ENCODE data around the gene EXOC5. TPM values are rescaled to one million over a fixed set of nuclear protein-coding genes. Genes with fewer than 3 reads are reported as not detected.
A peak's percentile ranks its signal among the peaks of the same experiment; 100 is the strongest.

The EXOC5 gene
- 63.4 TPM for total RNA-seq
- long read RNA-seq, partial matches to known transcripts: 18 of 28 reads
- long read RNA-seq, other reads (novel, unspliced or antisense): 9 of 28 reads

- peak; percentile 97 for DNase-seq (ENCODE audit: low spot score)
These were observed at the start of gene EXOC5, which contains the start of gene AP5M1 for GRCh38 chr14:57268161-57269069. Gene EXOC5, minus strand, starts transcription at chr14:57268905. Its CDS starts 257 bp downstream, at chr14:57268648. Gene AP5M1, plus strand, starts transcription at chr14:57268971. Its CDS starts 344 bp downstream, at chr14:57269315.

DNA sequence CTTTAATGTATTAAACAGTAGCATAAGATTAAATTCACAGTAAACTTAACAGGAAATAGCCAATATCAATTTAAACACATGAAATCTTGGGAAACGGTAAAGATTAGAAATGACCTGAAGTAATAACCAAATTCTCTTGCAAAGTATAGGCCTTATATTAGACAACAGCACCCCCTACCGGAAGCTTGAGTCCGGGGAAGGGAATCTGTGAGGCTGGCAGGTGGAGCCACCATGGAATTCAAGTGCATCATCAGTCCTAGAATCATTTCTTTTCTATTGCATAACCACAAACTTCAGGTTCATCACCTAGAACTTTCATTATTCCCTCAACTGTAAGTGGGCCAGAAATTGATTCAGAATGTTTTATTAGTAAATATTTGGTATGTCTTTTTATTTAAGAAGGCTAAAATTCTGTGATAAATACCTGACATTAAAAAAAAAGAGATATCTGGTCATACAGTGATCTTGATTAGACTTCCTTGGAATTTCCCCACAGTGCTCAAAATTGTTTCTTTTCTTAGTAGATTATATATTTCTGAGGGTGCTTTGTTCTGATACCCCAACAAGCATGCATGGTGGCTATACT lies 48.6 kb upstream of the EXOC5 start:
- DNase-seq (ENCODE audit: low spot score): no peak

DNA sequence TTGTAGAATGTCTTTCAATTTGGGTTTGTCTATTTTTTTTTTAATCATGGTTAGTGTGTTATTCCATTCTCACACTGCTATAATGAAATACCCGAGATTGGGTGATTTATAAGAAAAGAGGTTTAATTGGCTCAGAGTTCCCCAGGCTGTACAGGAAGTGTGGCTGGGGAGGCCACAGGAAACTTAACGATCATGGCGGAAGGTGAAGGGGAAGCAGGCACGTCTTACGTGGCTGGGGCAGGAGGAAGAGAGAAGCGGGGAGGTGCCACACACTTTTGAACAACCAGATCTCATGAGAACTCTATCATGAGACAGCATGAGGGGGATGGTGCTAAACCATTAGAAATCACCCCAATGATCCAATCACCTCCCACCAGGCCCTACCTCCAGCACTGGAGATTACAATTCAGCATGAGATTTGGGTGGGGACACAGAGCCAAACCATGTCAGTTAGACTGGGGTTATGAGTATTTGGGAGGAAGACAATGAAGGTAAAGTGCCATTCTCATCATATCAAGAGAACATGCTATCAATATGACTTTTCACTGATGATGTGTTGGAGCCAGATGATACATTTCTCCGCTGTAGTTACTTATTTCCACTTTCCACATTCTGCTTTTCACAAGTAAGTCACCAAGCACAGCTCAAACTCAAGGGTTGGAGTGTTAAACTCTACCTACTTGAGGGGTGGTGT lies 45.8 kb upstream of the EXOC5 start:
- no peak for DNase-seq (ENCODE audit: low spot score)

- DNase-seq (ENCODE audit: low spot score): no peak
These were observed 34.2 kb upstream of the EXOC5 start for GRCh38 chr14:57302883-57303282.

DNA sequence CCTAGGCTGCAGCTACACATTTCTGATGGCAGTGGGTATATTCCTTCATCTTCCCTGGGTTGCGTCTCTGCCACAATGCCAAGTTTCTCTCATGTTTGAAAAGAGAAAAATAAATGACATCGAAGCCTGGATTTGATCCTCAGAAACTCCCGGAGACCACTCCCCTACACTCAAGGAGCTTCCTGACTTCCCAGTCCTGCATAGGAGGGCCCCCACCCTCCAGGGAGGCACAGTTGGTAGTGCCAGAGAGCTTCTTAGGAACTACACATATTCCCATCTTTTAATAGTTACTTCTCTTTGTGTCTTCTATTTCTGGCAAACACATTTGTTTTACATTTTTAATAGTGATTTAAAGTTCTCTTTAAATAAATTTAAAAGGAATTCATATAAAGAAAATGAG lies 30.8 kb upstream of the EXOC5 start:
- no peak for DNase-seq (ENCODE audit: low spot score)

- DNase-seq (ENCODE audit: low spot score): no peak
These were observed 29.1 kb upstream of the EXOC5 start for GRCh38 chr14:57297852-57298251.

- no peak for DNase-seq (ENCODE audit: low spot score)
These were observed 26.5 kb upstream of the EXOC5 start for GRCh38 chr14:57295239-57295638.

DNA sequence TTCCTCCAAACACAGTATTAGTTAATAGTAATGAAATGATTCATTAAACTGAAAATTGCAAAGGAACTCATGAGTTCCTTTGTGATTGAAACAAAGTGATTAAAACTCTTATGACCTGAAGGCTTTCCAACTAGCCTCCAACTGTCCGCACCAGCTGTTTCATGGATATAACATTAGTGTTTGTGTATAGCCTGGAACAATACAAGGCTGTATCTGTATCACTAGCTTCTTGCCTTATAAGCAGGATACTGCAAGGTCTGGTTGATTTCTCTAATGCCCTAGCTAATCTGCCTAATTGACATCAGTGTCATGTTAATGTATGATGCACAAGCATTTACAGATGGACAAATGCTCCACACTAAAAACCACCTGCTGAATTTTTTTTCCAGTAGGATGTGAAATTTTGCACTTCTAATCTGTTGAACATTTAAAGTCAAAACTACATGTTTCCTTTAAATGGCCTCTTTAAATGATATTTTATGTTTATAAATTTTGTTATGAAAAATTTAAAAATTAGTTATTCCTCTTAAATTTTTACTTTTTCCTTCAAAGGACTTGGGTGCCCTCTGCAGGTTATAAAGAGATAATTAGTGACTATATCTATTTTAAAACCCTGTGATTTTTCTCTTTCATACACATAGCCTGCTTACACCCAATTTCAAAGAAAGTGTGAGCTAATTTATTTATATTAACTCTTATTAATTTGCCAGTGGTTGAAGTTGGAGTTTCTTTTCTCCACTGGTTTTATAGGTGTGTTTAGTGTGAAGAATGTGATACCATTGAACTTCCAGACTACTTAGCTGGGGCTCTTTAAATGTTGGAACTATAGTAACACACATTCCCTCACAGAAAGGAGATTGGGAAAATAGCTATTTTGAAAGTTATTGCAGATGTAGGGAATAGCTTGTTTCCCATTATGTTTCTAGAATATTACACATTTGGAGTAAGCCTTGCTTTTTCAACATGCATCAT lies 25.4 kb upstream of the EXOC5 start:
- no peak for DNase-seq (ENCODE audit: low spot score)

DNA sequence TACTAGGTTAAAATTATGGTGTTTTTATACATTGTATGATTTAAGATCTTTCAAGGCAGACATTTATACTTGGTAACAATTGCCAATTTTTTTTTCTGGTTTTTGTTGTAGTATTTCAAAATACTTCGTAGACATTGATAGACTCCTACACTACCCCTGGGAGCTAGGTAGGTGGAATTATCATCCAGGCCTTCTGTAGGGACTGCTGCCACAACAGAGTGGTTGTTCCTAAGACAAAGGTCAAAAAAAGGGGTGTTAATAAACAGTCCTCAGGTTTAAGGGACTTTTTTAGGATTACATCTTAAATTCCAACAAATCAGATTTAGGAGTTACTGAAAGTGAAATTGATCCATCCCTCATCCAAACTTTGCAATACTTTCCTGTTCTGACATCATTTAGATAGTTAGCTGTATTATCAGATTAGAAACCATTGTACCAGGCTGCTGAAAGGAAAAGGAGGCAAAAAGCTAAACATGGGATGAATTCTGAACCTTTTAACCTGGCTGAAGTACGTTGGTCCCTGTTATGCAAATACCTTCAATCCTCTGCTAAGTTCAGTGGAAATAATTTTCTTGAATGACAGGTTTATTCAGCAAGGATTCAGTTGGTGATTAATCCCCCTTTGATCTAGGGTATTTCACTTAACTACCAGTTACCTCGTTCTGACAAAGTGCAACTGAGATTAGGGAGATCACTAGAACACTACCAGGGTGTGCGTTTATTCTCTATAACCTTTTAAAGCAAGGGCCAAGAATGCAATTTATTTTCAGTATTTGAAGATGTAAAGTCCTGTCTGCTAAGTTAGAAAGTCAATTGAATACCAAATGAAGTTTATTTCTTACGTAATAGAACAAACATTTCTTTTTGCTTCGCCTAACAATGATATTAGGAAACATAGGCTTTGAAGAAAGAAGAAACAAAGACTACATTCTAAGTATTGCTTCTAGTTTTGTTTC lies 23.3 kb upstream of the EXOC5 start:
- DNase-seq (ENCODE audit: low spot score): no peak

DNA sequence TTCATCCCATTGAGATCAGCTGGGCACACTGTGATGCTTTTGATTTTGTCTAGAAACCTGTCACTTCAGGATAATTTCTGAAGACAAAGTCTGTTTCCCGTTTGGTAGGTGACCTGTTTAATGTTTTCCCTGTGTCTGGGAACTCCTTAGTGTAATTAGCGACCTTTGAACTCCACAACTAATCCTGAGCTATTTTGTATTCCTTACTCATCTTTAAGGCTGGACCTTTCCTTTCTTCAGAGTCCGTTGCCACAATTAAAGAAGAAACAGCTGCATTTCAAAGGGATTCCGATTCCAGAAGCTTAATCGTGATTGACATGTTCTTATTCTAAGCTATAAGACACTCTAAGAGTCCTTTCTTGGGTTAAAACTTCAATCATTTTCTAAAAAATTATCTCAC lies 22.0 kb upstream of the EXOC5 start:
- no peak for DNase-seq (ENCODE audit: low spot score)

DNA sequence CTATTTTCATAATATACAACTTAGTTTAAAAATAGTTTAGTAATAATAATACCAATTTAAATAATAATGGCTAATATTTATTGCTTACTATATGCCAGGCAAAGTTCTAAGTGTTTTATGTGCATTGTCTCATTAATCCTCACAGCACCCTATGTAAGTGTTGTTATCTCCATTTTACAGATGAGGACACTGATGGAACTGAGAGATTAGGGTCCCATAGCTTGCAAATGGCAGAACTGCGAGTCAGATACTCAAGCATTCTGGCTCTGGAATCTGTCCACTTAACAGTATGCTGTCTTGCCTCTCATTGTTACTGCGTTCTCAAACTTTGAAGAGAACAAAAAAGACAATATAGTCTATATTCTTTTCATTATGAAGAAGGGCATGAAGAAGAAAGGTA lies 19.0 kb upstream of the EXOC5 start:
- no peak for DNase-seq (ENCODE audit: low spot score)

DNA sequence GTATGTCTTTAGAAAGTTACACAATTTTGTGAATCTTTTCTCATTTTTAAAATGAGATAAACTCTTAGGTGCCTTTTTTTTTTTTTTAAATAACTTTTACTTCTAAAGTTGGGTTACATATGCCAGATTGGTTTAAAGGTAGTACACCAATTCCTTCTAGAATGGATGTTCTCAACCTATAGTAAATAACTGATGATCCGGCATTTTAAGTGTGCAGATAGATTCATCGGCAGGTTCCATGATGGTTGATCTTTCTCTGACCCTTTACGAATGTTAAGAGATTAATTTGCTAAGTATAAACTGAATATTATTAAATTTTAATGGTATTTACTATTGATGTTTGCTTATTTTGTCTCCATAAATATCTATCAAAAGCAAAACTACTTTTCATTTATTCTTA lies 8.4 kb upstream of the EXOC5 start:
- no peak for DNase-seq (ENCODE audit: low spot score)

DNA sequence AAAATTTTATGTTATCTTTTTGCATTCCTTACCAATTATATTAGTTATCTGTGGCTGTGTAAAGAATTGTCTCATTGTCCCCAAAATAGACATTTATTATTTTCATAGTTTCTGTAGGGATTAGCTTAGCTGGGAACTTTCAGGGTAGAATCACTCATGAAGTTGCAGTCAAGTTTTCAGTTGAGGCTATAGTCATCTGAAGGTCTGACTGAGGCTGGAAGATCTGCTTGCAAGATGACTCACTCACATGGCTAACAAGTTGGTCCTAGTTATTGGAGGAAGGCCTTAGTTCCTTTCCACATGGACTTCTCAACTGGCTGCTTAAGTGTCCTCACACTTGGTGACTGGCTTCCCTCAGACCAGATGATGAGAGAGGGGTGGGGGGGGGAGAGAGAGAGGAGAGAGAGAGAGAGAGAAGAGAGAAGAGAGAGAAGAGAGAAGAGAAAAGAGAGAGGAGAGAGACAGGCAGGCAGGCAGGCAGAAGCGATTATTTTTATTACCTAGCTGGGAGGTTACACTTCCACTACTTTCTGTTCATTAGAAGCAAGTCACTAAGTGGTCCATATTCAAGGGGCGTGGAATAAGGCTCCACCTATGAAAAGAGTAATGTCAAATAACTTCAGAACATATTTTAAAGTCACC lies 6.4 kb upstream of the EXOC5 start:
- no peak for DNase-seq (ENCODE audit: low spot score)

DNA sequence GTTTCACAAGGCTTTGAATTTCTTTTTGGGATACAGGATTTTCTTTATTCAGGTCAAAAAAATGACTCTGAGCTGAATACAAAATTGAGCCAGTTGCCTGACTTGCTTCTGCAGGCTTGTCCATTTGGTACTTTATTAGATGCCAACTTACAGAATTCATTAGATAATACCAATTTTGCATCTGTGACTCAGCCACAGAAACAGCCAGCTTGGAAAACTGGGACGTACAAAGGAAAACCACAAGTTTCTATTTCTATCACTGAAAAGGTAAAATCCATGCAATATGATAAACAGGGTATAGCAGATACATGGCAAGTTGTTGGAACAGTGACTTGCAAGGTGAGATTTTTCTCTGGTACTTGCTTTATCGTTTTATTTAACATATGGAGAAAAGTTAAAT lies 5.8 kb upstream of the EXOC5 start:
- DNase-seq (ENCODE audit: low spot score): no peak

DNA sequence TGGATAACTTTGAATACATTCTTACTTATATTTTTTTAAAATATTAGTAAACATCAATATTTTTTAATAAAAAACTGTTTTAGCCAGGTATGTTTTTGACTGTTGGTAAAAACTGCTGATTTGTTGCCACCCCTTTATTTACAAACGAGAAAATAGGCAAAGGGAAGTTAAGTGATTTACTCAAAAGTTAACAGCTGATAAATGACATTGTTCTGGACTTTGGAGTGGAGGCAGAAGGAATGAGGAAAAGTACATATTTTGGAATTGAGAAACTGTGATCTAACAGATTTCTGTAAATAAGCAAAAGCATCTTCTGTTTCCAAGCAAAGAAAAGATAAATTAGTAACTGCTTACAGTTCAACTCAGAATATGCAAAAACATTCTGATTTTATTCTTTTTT lies 4.5 kb upstream of the EXOC5 start:
- DNase-seq (ENCODE audit: low spot score): no peak

GRCh38 chr14:57266065-57266464 lies 2.6 kb downstream of the EXOC5 start:
- DNase-seq (ENCODE audit: low spot score): no peak

- no peak for DNase-seq (ENCODE audit: low spot score)
These were observed 6.6 kb downstream of the EXOC5 start for GRCh38 chr14:57262117-57262516.

DNA sequence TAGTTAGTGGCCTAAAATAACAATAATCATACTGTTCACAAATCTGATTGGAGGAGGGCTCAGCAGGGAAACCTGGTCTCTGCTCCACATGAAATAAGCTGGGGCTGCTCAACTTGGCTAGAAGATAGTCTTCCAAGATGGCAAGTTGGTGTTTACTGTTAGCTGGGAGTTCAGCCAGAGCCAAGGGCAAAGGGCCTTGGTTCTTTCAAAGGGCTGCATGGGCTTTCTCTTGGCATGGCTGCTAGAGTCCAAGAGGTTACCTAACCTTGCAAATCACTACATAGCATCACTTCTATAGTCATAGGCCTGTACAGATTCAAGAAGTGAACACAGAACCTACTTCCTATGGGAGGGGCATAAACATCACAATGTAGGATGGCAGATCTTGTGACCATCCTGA lies 7.1 kb downstream of the EXOC5 start:
- DNase-seq (ENCODE audit: low spot score): no peak

DNA sequence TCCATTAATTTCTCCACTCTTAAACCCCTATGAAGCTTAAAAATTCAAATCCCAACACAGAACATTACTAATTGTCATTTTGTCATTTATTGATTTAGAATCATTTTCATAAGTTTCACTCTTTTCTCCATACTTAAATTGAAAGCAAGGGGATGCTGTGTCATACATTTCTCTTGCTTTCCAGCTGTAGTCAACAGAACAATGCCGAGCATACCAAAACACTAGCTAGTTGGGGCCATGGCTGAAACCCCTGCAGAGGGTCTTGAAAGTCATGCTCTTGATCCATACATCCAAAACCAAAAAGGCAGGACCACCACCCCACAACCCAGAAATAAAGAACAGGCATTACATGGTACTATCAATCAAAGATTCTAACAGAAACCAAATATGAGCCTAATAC lies 9.0 kb downstream of the EXOC5 start:
- no peak for DNase-seq (ENCODE audit: low spot score)
